GM21576 (cell line): Measurements from ENCODE around the gene RPAP2.
"Not testable (repeated sequence)": the region's sequence is repeated elsewhere in the genome, so short reads cannot be mapped to it uniquely, and the experiment has no call there.

Source experiments
- ATAC-seq: cut with Tn5 transposase; IDR thresholded peaks from one replicate; pipeline ENCODE4 v1.9.1; 2021; ENCODE audit warnings: mild to moderate bottlenecking, moderate library complexity; ENCODE audit not compliant: unreplicated experiment

RPAP2 gene

DNA sequence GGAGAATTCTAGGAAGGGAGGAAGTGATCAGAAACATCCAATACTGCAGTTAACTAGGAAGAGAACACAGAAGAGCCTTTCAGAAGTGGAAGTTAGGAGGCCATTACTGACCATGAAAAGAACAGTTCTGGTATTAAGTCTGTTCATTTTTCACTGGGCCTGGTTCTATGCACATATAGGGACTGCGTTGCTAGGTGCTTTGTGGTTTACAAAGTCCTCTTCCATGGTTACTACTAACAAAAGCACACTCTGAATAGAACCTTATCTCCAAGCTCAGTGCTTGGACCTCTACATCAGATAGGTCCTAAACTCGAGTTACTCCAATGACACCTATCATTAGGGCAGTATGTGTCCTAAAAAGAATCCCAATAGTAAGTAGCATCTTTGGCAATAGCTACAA, 75.4 kb downstream of the RPAP2 start:
- ATAC-seq, result no peak

DNA sequence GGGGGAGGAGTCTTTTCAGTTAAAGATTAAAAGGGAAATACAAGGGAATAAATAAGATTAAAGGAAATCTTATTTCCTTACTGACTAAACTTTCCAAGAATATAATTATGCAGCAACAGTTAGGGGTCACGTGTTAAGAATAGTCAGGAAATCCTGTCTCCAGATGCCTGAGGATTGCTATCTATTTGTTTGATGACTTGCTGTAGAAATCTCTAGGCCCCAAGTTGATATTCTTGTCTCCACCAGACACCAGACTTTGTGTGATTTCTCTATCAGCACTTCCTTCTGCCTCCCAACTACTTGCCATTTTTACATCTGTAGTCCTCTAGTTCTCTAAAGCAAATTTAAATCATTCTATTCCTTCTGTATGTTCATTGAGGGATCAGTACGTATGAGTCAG, 77.5 kb downstream of the RPAP2 start:
- ATAC-seq, result no peak

DNA sequence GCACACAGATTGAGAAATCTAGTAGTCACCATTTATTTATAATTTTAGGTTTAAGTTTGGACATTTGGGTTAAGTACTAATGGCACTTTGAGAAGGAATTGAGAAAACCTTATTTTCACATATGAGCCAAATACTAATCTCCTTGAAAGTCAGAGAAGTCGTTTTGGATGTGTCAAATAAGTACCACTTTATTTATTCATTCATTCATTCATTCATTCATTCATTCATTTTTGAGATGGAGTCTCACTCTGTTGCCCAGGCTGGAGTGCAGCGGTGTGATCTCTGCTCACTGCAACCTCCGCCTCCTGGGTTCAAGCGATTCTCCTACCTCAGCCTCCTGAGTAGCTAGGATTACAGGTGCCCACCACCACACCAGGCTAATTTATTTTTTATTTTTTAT, 79.1 kb downstream of the RPAP2 start:
- not testable (repeated sequence) for ATAC-seq

DNA sequence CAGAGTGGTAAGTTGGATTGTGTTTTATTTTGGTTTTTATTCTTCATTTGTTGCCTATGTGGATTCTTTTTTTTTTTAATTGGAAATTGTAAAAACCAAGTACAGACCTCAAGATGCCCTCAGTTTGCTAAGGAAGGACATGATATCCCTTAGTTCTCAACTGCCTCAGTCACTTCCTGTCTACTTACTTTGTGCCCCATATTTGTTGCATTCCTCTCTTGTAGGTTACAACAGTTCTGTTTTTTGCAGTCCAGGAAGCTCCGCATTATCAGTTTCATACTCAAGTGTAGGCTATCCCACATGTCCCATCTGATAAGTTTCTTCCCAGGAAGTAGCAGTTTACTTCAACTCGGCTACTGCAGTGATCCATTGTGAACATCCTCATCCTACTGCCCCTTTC, 82.0 kb downstream of the RPAP2 start:
- no peak for ATAC-seq

DNA sequence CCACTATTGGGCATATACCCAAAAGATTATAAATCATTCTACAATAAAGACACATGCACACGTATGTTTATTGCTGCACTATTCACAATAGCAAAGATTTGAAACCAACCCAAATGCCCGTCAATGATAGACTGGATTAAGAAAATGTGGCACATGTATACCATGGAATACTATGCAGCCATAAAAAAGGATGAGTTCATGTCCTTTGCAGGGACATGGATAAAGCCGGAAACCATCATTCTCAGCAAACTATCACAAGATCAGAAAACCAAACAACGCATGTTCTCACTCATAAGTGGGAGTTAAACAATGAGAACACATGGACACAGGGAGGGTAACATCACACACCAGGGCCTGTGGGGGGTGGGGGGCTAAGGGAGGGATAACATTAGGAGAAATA, 95.1 kb downstream of the RPAP2 start:
- ATAC-seq, result not testable (repeated sequence)

DNA sequence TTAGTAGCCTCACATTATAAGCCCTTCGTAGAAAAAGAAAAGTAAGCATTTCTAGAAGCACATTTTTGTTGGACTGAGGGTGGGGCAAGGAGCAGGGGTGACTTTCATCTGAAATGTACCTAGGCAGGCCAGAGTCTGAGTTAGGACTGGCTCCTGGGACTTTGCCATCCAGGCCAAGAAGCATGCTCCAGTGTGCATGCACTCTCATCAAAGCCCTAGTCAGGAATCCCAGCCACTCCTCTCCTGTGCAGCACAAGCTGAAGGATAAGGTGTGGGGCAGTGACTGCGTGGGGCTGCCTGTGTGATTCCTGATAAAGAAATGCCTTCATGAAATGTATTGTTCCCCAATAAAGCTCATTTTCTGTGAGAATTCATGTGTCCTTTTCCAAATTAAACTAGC, 99.7 kb downstream of the RPAP2 start:
- ATAC-seq, result no peak

DNA sequence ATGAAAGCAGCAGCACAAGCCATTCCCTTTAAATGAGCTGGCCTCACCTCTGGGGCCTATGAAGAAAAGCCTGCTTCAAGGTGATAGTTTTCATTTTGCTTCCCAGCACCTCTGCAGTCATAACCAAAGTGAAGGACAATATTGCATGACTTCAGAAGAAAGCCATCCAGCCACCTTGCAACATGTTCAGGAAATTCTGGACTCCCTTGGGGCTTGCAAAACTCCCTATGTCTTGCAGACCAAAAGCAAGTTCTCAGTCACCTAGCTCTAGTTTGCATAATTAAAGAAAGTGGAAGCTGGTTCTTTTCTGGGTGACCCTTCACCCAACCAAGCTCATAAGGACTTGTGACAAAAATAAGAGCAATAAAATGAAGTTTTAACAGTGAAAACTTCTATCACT, 100.2 kb downstream of the RPAP2 start:
- peak; percentile 92 for ATAC-seq

DNA sequence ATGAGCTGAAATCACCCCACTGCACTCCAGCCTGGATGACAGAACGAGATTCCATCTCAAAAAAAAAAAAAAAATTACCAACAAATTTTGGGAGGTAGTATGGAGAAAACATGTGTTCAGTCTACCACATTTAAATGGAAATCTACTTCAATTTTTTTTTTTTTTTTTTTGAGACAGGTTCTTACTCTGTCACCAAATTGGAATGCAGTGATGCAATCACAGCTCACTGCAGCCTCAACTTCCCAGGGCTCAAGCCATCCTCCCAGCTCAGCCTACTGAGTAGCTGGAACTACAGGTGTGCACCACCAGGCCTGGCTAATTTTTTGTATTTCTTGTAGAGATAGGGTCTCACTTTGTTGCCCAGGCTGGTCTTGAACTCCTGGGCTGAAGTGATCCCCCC, 105.8 kb downstream of the RPAP2 start:
- no peak for ATAC-seq

DNA sequence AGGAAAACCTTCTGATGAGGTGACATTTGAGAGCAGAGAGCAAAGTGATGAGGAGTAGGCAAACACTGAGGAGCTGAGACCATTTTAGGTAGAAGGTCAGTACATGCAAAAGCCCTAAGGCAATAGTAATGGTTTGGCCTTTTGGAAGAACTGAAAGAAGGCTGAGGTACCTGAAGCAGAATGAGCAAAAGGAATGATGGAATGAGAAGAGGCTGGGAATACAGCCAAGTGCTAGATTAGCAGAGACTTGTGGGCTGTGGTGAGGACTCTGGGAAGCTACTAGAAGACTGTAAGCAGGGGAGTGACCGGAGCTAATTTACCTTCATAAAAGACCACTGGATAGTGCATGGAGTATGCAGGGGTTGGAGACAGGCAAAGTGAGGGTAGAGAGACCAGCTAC, 110.0 kb downstream of the RPAP2 start:
- no peak for ATAC-seq

DNA sequence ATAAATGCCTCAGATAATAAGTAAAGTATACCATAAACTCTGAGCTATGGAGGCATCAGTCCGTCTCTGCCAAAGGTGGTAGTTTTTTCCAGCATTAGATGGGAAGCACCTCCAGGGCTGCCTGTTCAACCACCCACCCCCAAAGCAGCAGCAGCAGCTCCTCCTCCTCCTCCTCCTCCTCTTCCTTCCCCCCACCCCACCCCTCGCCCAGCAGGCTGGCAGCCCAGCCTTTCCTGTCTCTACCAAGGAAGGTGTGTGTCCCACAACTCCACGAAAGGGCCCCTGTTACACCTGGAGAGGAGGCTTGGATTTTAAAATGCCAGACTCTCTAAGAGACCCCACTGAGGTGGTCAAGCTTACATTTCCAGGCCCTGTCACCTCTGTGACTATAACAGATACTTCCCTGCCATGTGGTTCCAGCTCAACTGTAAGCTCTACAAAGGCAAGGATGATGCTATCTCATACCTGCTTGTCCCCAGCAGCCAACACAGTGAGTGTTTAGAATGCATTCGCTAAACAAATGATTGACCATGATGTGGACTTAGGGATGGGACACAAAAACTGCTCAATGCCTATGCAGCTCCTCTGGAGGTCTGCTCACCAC, 111.2 kb downstream of the RPAP2 start:
- ATAC-seq, result no peak

DNA sequence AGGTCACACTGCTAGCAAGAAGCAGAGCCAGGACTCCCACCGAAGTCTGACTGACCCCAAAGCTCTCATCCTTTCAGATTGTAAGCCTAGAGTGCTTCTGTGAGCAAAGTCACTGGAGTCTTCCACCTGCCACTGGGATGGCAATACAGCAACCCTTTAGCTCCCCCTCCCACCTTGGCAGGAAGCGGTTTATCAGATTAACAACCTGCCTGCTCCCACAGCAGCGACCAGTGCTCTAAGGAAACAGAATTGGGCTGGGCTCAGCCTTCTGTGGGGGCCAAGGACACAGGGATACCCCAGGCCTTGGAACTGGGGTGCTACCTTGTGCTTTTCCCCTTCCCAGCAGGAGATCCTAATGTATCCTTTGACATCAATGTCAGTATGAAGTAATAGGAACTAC, 111.8 kb downstream of the RPAP2 start:
- ATAC-seq, result no peak

DNA sequence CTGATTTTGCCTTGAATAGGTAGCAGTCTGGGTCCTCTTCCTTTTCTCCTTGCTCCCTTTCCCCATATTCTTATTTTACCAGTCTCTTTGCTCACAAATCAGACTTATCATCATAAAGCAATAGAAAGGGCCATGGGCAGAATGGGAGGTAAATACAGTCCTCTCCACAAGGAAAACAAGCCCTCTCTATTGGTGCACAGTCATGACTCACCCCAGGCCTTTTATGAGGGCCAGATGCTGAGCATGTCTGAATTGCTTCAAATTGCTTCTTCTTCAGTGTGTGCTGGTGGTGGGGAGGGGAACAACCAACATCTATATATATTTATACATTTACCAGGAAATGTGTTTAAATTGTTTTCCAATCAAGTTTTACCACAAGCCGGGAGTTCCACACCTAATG, 112.7 kb downstream of the RPAP2 start:
- ATAC-seq, result no peak

DNA sequence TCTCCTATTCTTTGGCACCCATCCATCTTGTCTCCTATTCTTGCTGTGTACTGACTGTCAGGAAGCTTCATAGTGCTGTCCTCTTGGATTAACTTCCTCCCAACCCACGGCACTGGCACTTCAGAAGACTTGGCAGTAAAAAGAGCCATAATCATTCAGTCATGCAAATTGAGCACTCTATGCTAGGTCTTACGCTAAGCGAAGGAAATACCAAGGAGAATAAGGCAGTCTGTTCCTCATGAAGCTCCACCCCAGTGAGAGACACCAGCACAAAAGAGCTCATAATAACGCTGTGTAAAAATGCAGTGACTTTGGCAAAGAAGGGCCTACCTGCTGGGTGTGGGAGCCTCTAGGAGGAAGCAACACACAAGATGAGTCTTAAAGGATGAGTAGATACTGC, 120.8 kb downstream of the RPAP2 start:
- no peak for ATAC-seq

DNA sequence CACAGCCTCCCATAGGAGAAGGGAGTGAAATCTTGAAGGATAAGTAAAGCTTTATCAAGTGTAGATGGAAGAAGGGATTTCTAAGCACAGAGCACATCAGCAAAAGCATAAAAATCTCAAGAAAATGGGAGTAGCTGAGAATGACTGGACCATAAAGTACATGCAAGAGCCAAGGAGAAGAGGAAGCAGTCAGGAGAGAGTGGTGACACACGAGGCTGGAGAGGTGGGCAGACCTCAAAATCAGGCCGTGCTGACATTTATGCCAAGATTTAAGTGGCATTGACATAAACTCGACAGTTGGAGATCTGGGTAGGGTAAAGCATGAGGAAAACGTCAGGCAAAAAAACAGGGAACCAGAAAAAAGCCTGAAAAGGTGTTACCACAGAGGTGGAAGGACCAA, 125.5 kb downstream of the RPAP2 start:
- ATAC-seq, result no peak

DNA sequence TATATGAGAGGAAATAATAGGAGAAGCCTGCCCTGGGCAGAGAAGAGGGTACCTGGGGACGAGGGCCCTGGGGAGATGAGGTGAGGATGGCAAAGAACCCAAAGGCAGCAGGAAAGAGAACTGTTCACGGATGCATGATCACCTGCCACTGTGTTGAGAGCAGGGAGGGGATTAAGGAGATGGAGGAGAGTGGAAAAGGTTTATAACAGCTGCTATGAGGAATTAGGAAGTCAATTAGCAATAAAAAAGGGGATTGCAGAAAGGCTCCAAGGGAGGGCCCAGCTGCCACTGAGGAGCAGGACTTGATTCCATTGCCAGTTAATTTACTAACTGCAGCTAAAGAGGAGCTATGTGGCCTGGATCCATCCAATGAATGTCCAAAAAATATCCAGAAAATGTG, 126.8 kb downstream of the RPAP2 start:
- no peak for ATAC-seq

DNA sequence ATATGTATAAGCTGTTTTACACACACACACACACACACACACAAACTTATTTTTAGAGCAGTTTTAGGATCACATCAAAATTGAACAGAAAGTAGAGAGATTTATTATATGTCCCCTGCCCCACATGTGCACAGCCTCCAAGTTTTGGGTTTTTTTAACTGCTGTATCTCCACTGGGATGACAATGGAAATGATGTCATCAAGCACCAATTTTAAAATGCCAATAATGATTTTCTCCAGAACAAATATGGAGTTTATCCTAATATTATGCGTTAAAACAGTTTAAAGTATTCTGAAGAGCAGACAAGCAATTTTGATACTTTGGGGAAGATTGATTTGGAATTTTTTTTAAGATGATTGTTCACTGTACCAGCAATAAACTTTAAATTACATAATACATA, 131.2 kb downstream of the RPAP2 start:
- ATAC-seq, result no peak

DNA sequence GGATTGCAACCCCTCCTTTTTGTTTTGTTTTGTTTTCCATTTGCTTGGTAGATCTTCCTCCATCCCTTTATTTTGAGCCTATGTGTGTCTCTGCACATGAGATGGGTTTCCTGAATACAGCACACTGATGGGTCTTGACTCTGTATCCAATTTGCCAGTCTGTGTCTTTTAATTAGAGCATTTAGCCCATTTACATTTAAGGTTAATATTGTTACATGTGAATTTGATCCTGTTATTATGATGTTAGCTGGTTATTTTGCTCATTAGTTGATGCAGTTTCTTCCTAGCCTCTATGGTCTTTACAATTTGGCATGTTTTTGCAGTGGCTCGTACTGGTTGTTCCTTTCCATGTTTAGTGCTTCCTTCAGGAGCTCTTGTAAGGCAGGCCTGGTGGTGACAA, 135.7 kb downstream of the RPAP2 start:
- not testable (repeated sequence) for ATAC-seq

DNA sequence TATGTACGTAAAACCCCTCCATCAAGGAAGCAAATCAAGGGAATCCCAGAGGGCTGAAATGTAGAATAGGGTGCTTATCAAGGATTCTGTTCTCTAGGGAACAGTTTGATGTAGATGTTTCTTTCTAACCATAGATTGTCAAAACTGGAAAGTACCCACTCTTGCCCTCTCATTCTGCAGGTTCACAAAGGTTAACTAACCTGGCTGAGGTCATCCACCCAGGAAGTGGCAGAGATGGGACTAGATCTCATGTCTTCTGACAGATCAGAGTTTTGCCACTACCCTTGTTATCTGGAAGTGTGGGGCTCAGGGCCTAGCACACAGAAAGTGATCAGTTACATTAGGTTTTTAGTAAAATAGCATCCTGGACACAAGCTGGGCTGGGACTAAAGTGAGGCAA, 140.4 kb downstream of the RPAP2 start:
- ATAC-seq, result no peak

DNA sequence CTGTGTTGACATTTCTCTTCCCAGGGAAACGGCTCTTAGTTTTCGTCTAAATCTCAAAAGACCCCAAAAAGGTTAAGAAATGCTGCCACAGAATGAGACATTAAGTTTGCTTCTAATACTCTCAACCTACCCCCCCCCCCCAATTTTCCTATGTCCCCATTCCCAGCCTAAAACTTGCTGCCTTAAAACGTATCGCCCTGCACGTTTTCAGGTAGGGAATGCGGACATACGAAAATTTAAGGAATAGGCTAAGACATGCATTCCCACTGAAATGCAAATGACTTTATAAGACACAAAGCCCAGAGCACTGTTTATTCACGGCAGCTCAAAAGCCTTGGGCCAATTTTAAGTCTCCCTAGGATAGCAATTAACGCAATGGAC, 142.4 kb downstream of the RPAP2 start:
- ATAC-seq, result no peak

DNA sequence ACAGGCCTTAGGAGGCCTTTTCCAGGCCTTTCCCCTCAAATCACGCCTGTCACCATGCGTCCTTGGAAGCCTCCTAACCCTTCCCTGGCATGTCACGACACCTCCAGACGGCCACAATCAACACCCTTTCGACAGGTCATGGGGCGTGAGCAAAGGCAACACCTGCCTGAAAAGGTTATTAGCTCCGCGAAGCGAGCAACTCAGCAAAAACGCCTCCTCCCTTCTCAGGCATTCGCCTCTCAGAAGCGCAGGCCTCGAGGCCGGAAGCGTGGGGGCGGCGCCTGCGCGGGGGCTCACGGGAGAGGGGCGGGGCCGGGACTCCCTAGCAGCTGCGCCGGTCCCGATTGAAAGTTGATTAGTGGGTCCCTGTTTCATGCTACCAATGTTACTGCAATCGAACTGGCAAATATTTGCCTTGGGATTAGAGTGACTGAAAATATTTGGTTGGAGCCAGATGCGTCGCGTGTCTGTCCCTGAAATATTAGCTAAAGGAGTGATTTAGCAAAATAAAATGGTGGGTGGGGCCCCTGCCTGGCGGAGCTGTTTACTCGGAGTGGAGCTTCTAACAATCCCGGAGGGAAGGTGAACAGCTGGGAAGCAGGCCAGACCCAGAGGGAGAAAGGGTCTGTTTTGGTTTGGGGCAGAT, 143.0 kb downstream of the RPAP2 start:
- ATAC-seq, result no peak

DNA sequence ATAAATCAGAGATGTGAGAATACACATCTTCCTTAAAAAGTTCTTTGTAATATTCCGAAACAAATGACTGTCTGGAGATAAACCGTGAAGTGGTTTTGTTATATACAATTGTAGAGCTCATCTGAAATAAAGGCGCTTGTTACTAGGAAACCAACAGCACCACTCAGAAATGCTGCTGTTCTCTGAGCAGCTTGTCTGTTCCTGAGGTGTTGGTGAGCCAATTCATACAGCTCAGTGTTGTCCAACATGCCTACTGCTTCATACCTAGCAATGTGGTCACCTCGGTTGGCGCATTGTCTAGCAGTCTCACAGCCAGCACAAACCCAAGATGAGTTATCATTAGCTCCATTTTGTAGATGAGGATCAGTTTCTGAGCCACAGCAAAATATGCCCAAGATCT, 143.5 kb downstream of the RPAP2 start:
- no peak for ATAC-seq

DNA sequence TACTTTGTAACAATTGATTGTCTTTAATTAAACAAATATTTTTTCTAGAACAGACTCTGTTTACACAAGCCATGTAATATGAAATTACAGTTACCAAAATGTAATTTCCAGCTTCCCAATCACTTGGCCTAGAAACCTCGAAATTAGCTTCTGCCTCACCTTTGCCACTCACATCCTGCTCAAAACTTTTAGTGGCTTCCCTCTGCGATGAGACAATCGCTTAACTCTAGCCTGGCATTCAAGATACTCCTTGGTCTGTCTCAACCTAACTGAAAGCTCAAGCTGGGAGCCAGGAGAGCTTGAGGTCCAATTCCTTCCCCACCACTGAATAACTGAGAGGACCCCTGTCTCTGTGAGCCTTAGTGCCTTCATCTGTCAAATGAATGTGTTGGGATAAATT, 145.0 kb downstream of the RPAP2 start:
- ATAC-seq, result no peak

DNA sequence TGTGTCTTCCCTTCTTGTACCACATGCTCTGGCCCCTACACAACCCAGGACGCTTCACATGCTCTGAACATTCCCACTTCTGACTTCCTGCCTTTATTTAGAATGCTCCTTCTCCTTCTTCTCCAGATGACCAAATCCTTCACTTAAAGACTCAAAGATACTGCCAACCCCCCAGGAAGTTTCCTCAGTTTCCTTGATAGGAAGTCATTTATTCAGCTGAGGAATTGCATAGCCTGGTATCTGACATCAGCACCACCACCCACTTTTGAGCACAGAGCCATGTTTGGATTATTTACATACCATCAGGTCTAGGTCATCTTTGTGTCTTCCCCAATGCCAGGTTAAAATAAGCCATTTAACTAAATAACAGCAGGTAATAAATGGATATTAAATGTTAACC, 145.5 kb downstream of the RPAP2 start:
- no peak for ATAC-seq
